ENCODE results near the gene MT3. TPM values are rescaled to one million over a fixed set of nuclear protein-coding genes. Genes with fewer than 3 reads are reported as not detected.
"Not testable (repeated sequence)": the region's sequence is repeated elsewhere in the genome, so short reads cannot be mapped to it uniquely, and the experiment has no call there.

MT3 gene
- total and polyA plus RNA-seq, 4 donors = 32.5 to 363 (median 186) TPM

GRCh38 chr16:56614549-56614991 is 25.2 kb downstream of the MT3 start:
- peaks cover 45% of the 10 kb centered on the region for H3K27me3 ChIP-seq (ENCODE audit: control insufficient read depth, insufficient read depth, low read length)

GRCh38 chr16:56615353-56615752 is 26.0 kb downstream of the MT3 start:
- no peaks in the 10 kb centered on the region for H3K9me3 ChIP-seq (ENCODE audit: control insufficient read depth, insufficient read depth, low read length)
- WGBS (ENCODE audit: insufficient coverage) = 100% methylated on average over 1 of the region's 3 CpGs
- H3K27ac ChIP-seq (ENCODE audit: low read depth, low read length) = no peak overlapping the region
- no peak overlapping the region for H3K4me3 ChIP-seq (ENCODE audit: low read depth, low read length)
- H3K4me1 ChIP-seq (ENCODE audit: control insufficient read depth, insufficient read depth, low read length) = peaks cover 26% of the 10 kb centered on the region
- no peaks in the 10 kb centered on the region for H3K36me3 ChIP-seq (ENCODE audit: control insufficient read depth, insufficient read depth, low read length)
- H3K27me3 ChIP-seq (ENCODE audit: control insufficient read depth, insufficient read depth, low read length) = peaks cover 40% of the 10 kb centered on the region
- DNase-seq (ENCODE audit: low read depth in 4 of 6, low spot score in 6 of 6) = no peak

More at GRCh38 chr16:56614549-56614991, 25.2 kb downstream of the MT3 start:
- H3K4me1 ChIP-seq (ENCODE audit: control insufficient read depth, insufficient read depth, low read length) = peaks cover 31% of the 10 kb centered on the region
- DNase-seq (ENCODE audit: low read depth in 4 of 6, low spot score in 6 of 6) = no peak
- no peak overlapping the region for H3K4me3 ChIP-seq (ENCODE audit: low read depth, low read length)
- H3K9me3 ChIP-seq (ENCODE audit: control insufficient read depth, insufficient read depth, low read length) = no peaks in the 10 kb centered on the region
- no peaks in the 10 kb centered on the region for H3K36me3 ChIP-seq (ENCODE audit: control insufficient read depth, insufficient read depth, low read length)
- no peak overlapping the region for H3K27ac ChIP-seq (ENCODE audit: low read depth, low read length)

GRCh38 chr16:56616608-56617211 is 27.4 kb downstream of the MT3 start:
- Histone ChIP-seq H3K9me3 (ENCODE audit: control insufficient read depth, insufficient read depth, low read length) (no peaks in the 10 kb centered on the region), H3K36me3 (ENCODE audit: control insufficient read depth, insufficient read depth, low read length) (no peaks in the 10 kb centered on the region), H3K27ac (ENCODE audit: low read depth, low read length) (no peak overlapping the region), H3K4me1 (ENCODE audit: control insufficient read depth, insufficient read depth, low read length) (peaks cover 20% of the 10 kb centered on the region), H3K27me3 (ENCODE audit: control insufficient read depth, insufficient read depth, low read length) (peaks cover 28% of the 10 kb centered on the region), H3K4me3 (ENCODE audit: low read depth, low read length) (peak overlapping the region; percentile 24)
- 27% methylated on average over 18 of the region's 23 CpGs for WGBS (ENCODE audit: insufficient coverage)
- no peak for DNase-seq (ENCODE audit: low read depth in 4 of 6, low spot score in 6 of 6)

- peak in 2 of 6 donors; percentile 47 to 77 for DNase-seq (ENCODE audit: low read depth in 4 of 6, low spot score in 6 of 6)
- Histone ChIP-seq H3K9me3 (ENCODE audit: control insufficient read depth, insufficient read depth, low read length) (no peaks in the 10 kb centered on the region), H3K27ac (ENCODE audit: low read depth, low read length) (no peak overlapping the region), H3K4me3 (ENCODE audit: low read depth, low read length) (peak overlapping the region; percentile 24), H3K4me1 (ENCODE audit: control insufficient read depth, insufficient read depth, low read length) (peaks cover 20% of the 10 kb centered on the region), H3K36me3 (ENCODE audit: control insufficient read depth, insufficient read depth, low read length) (no peaks in the 10 kb centered on the region), H3K27me3 (ENCODE audit: control insufficient read depth, insufficient read depth, low read length) (peaks cover 28% of the 10 kb centered on the region)
- WGBS (ENCODE audit: insufficient coverage) = under 1% methylated on average over 39 of the region's 41 CpGs
Measured at GRCh38 chr16:56617212-56618085, 28.1 kb downstream of the MT3 start.

DNA sequence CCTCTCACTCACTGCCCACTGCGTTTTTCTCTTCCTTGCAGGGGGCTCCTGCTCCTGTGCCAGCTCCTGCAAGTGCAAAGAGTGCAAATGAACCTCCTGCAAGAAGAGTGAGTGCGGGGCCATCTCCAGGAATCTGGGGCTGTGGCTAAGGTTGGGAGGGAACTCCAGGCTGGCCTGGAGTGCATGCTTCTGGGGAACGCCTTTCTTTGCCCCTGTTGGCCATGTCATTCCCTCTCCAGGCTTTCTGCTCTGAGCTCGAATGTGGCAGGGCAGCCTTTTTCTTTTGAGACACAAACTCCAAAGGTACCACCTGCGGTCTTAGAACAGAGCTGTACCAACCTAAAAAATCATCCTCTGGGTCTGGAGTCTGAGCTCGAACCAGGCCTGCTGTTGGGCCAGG is 28.8 kb downstream of the MT3 start:
- Histone ChIP-seq H3K4me1 (ENCODE audit: control insufficient read depth, insufficient read depth, low read length) (peaks cover 20% of the 10 kb centered on the region), H3K27me3 (ENCODE audit: control insufficient read depth, insufficient read depth, low read length) (peaks cover 28% of the 10 kb centered on the region), H3K36me3 (ENCODE audit: control insufficient read depth, insufficient read depth, low read length) (no peaks in the 10 kb centered on the region), H3K4me3 (ENCODE audit: low read depth, low read length) (no peak overlapping the region), H3K27ac (ENCODE audit: low read depth, low read length) (no peak overlapping the region), H3K9me3 (ENCODE audit: control insufficient read depth, insufficient read depth, low read length) (no peaks in the 10 kb centered on the region)
- WGBS (ENCODE audit: insufficient coverage) = 51% methylated on average over 6 of the region's 6 CpGs
- DNase-seq (ENCODE audit: low read depth in 4 of 6, low spot score in 6 of 6) = no peak

GRCh38 chr16:56620339-56620897 is 31.1 kb downstream of the MT3 start:
- Histone ChIP-seq H3K9me3 (ENCODE audit: control insufficient read depth, insufficient read depth, low read length) (no peaks in the 10 kb centered on the region), H3K27me3 (ENCODE audit: control insufficient read depth, insufficient read depth, low read length) (peaks cover 36% of the 10 kb centered on the region), H3K4me3 (ENCODE audit: low read depth, low read length) (no peak overlapping the region), H3K36me3 (ENCODE audit: control insufficient read depth, insufficient read depth, low read length) (no peaks in the 10 kb centered on the region), H3K4me1 (ENCODE audit: control insufficient read depth, insufficient read depth, low read length) (peaks cover 27% of the 10 kb centered on the region), H3K27ac (ENCODE audit: low read depth, low read length) (no peak overlapping the region)
- 93% methylated on average over 5 of the region's 8 CpGs for WGBS (ENCODE audit: insufficient coverage)
- no peak for DNase-seq (ENCODE audit: low read depth in 4 of 6, low spot score in 6 of 6)

DNA sequence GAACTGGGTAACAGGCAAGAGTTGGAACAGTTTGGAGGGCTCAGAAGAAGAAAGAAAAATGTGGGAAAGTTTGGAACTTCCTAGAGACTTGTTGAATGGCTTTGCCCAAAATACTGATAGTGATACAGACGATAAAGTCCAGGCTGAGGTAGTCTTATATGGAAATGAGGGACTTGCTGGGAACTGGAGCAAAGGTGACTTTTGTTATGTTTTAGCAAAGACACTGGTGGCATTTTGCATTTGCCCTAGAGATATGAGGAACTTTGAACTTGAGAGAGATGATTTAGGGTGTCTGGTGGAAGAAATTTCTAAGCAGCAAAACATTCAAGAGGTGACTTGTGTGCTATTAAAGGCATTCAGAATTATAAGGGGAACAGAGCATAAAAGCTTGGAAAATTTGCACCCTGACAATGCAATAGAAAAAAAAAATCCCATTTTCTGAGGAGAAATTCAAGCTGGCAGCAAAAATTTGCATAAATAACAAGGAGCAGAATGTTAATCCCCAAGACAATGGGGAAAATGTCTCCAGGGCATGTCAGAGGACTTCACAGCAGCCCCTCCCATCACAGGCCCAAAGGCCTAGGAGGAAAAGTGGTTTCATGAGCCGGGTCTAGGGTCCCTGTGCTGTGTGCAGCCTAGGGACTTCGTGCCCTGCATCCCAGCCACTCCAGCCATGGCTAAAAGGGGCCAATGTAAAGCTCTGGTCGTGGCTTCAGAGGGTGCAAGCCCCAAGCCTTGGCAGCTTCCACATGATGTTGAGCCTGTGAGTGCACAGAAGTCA is 32.5 kb downstream of the MT3 start:
- not testable (repeated sequence) for H3K4me3 ChIP-seq (ENCODE audit: low read depth, low read length); H3K9me3 ChIP-seq (ENCODE audit: control insufficient read depth, insufficient read depth, low read length); H3K36me3 ChIP-seq (ENCODE audit: control insufficient read depth, insufficient read depth, low read length); DNase-seq (ENCODE audit: low read depth in 4 of 6, low spot score in 6 of 6); H3K27ac ChIP-seq (ENCODE audit: low read depth, low read length)
- Histone ChIP-seq H3K27me3 (ENCODE audit: control insufficient read depth, insufficient read depth, low read length) (peaks cover 40% of the 10 kb centered on the region), H3K4me1 (ENCODE audit: control insufficient read depth, insufficient read depth, low read length) (peaks cover 36% of the 10 kb centered on the region)
- 68% methylated on average over 4 of the region's 4 CpGs for WGBS (ENCODE audit: insufficient coverage)

DNA sequence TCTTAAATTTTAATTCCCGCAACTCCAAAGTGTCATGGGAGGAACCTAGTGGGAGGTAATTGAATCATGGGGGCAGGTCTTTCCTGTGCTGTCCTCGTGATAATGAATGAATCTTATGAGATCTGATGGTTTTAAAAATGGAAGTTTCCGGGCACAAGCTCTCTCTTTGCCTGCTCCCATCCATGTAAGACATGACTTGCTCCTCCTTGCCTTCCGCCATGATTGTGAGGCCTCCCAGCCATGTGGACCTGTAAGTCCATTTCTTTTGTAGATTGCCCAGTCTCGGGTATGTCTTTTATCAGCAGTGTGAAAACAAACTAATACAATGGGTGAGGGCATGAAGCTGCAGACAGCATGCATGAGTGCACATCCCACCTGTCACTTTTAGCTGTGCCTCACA is 33.9 kb downstream of the MT3 start:
- WGBS (ENCODE audit: insufficient coverage) = 86% methylated on average over 4 of the region's 5 CpGs
- not testable (repeated sequence) for H3K27ac ChIP-seq (ENCODE audit: low read depth, low read length); DNase-seq (ENCODE audit: low read depth in 4 of 6, low spot score in 6 of 6); H3K9me3 ChIP-seq (ENCODE audit: control insufficient read depth, insufficient read depth, low read length); H3K36me3 ChIP-seq (ENCODE audit: control insufficient read depth, insufficient read depth, low read length); H3K4me3 ChIP-seq (ENCODE audit: low read depth, low read length)
- peaks cover 22% of the 10 kb centered on the region for H3K4me1 ChIP-seq (ENCODE audit: control insufficient read depth, insufficient read depth, low read length)
- peaks cover 27% of the 10 kb centered on the region for H3K27me3 ChIP-seq (ENCODE audit: control insufficient read depth, insufficient read depth, low read length)

- Histone ChIP-seq H3K9me3 (ENCODE audit: control insufficient read depth, insufficient read depth, low read length) (no peaks in the 10 kb centered on the region), H3K27ac (ENCODE audit: low read depth, low read length) (no peak overlapping the region), H3K4me3 (ENCODE audit: low read depth, low read length) (no peak overlapping the region), H3K4me1 (ENCODE audit: control insufficient read depth, insufficient read depth, low read length) (peaks cover 19% of the 10 kb centered on the region), H3K36me3 (ENCODE audit: control insufficient read depth, insufficient read depth, low read length) (no peaks in the 10 kb centered on the region), H3K27me3 (ENCODE audit: control insufficient read depth, insufficient read depth, low read length) (peaks cover 25% of the 10 kb centered on the region)
- WGBS (ENCODE audit: insufficient coverage) = no CpG with 5 or more reads among the region's 2 CpGs
- DNase-seq (ENCODE audit: low read depth in 4 of 6, low spot score in 6 of 6) = no peak
Measured at GRCh38 chr16:56623637-56624036, 34.3 kb downstream of the MT3 start.

All from spinal cord (tissue), 10 donors.